Ishikawa (cell line): ENCODE measurements around the gene KIAA0825.

Experiments
- CEBPB ChIP-seq: IDR thresholded peaks from 2 replicates; pipeline ENCODE4 v1.6.1; 2012
- CREB1 ChIP-seq: IDR thresholded peaks from 2 replicates; pipeline ENCODE4 v1.6.1; 2012; ENCODE audit warnings: low read depth
- EGR1 ChIP-seq: IDR thresholded peaks from 2 replicates; pipeline ENCODE4 v1.6.1; 2012
- EP300 ChIP-seq: IDR thresholded peaks from 2 replicates; pipeline ENCODE4 v1.6.1; 2012; ENCODE audit warnings: borderline replicate concordance
- FOXM1 ChIP-seq: IDR thresholded peaks from 2 replicates; pipeline ENCODE4 v1.6.1; 2012; ENCODE audit warnings: low read depth, borderline replicate concordance
- MAX ChIP-seq: IDR thresholded peaks from 2 replicates; pipeline ENCODE4 v1.6.1; 2012
- NFIC ChIP-seq: IDR thresholded peaks from 2 replicates; pipeline ENCODE4 v1.6.1; 2012
- RAD21 ChIP-seq: IDR thresholded peaks from 2 replicates; pipeline ENCODE4 v1.6.1; 2012; ENCODE audit warnings: low read depth
- REST ChIP-seq: IDR thresholded peaks from 2 replicates; pipeline ENCODE4 v1.6.1; 2012; ENCODE audit warnings: low read depth, mild to moderate bottlenecking
- TAF1 ChIP-seq: IDR thresholded peaks from 2 replicates; pipeline ENCODE4 v1.6.1; 2012; ENCODE audit warnings: low read depth, mild to moderate bottlenecking
- TCF12 ChIP-seq: IDR thresholded peaks from 2 replicates; pipeline ENCODE4 v1.6.1; 2012; ENCODE audit warnings: low read depth
- TEAD4 ChIP-seq: IDR thresholded peaks from 2 replicates; pipeline ENCODE4 v1.6.1; 2012
- USF1 ChIP-seq: IDR thresholded peaks from 2 replicates; pipeline ENCODE4 v1.6.1; 2012
- YY1 ChIP-seq: IDR thresholded peaks from 2 replicates; pipeline ENCODE4 v1.6.1; 2012; ENCODE audit warnings: low read depth
- ZBTB7A ChIP-seq: IDR thresholded peaks from 2 replicates; pipeline ENCODE4 v1.6.1; 2012; ENCODE audit warnings: low read depth

Gene KIAA0825

GRCh38 chr5:94337617-94338016 is 280.8 kb downstream of the KIAA0825 start:
- no peak for TF ChIP-seq CREB1
- no peak for TF ChIP-seq EP300
- no peak for TF ChIP-seq CEBPB
- no peak for TF ChIP-seq TAF1
- no peak for TF ChIP-seq YY1
- no peak for TF ChIP-seq TCF12
- TF ChIP-seq EGR1 = no peak
- no peak for TF ChIP-seq MAX
- TF ChIP-seq NFIC = no peak
- TF ChIP-seq USF1 = no peak
- TF ChIP-seq RAD21 = no peak
- TF ChIP-seq FOXM1 = no peak
- TF ChIP-seq REST = no peak
- no peak for TF ChIP-seq TEAD4
- no peak for TF ChIP-seq ZBTB7A

- TF ChIP-seq TCF12 (no peak), EP300 (no peak), RAD21 (no peak), YY1 (no peak), CEBPB (no peak), TAF1 (no peak), CREB1 (no peak), NFIC (no peak), ZBTB7A (no peak), FOXM1 (no peak), TEAD4 (no peak), REST (no peak)
Observed at GRCh38 chr5:94335936-94336335, 282.5 kb downstream of the KIAA0825 start.

GRCh38 chr5:94329115-94329514 is 289.3 kb downstream of the KIAA0825 start:
- TF ChIP-seq TCF12 (no peak), TEAD4 (no peak)

- TF ChIP-seq TAF1 = no peak
- no peak for TF ChIP-seq EGR1
- no peak for TF ChIP-seq NFIC
- no peak for TF ChIP-seq EP300
- TF ChIP-seq CEBPB = no peak
- TF ChIP-seq FOXM1 = no peak
- no peak for TF ChIP-seq USF1
- TF ChIP-seq MAX = no peak
- TF ChIP-seq CREB1 = no peak
- no peak for TF ChIP-seq YY1
- TF ChIP-seq REST = no peak
- no peak for TF ChIP-seq ZBTB7A
- TF ChIP-seq RAD21 = no peak
- TF ChIP-seq TCF12 = no peak
- no peak for TF ChIP-seq TEAD4
Observed at GRCh38 chr5:94326586-94326985, 291.8 kb downstream of the KIAA0825 start.
